ENCODE results near the gene GPR183. TPM values are rescaled to one million over a fixed set of nuclear protein-coding genes. Genes with fewer than 3 reads are reported as not detected.

The GPR183 gene
- total and polyA plus RNA-seq, 10 of the 15 experiments (the other 5 are each of a cell fraction or from before 2014, with no cell fraction given), result 134 to 669 (median 225) TPM

DNA sequence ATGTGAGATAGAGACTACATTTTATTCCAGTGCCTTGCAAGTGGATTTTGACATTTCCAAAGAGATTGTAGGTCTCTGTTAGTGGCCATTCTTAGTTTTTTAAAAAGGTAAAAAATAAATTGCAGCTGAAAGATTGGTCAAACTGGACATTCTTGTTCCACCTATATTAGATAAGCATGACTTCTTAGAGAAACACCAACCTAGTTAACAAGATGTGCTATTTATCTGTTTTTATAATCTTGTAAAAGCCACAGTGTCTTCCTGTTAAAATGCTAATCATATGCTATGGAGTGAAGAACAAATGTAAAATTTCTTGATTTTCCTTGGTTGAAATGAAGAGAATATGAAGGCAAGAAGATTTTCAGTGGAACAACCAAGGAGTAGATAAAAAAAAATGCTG is 33.4 kb upstream of the GPR183 start (continued):
- TF ChIP-seq MEF2B (IDR thresholded peaks at IDR 0.05; ENCODE audit: partially characterized antibody, poor library complexity, severe bottlenecking), result no peak

DNA sequence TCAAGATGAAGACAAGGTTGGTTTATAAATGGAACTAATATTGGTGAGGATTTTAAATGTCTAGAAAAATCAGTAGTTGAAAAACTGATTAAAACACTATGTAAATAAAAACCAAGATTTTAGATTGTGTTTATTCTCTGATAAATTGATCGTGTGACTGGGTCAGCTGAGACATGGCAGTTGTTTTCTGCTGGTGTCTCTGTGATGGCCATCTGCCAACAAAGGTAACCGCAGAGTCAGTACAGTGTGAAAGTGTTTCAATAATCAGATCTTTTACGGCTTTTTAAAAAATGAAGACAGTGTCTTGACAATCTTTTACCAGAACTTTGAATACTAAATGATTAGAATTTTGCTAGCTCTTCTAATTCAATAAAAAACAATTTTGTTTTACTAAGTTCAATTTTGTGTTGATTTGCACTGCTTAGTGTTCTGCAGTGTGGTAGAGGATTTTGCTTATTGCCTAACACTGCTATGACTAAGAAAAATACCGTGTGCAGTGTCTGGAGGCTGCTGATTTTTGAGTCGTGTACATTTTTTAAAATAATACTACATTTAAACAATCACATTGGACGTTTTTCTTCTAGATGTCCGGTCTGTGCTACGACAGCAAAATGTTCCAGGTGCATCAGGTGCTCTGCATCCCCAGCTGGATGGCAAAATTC is 32.7 kb upstream of the GPR183 start:
- Histone ChIP-seq H3K36me3 (ENCODE audit: control insufficient read depth in 2 of 2, insufficient read depth in 2 of 2, low read length in 1 of 2) (peaks cover 0 to 2% of the 10 kb centered on the region in 2 experiments; a peak in 3 of 4 replicates), H3K27me3 (replicated peaks in 1 of 2; ENCODE audit: control insufficient read depth in 2 of 2, insufficient read depth in 2 of 2, low read length in 1 of 2) (no peaks in the 10 kb centered on the region), H3K4me1 (ENCODE audit: control insufficient read depth, insufficient read depth, low read length) (0 out of 2 replicates have a peak, but pooled peaks cover 5% of the 10 kb centered on the region), H4K20me1 (ENCODE audit: control insufficient read depth, insufficient read depth) (no peaks in the 10 kb centered on the region), H3K27ac (ENCODE audit: control insufficient read depth, insufficient read depth) (no peak overlapping the region), H3K79me2 (ENCODE audit: control insufficient read depth, insufficient read depth, low read length) (no peaks in the 10 kb centered on the region), H3K4me3 (no peak overlapping the region), H2AFZ (ENCODE audit: control insufficient read depth, low read depth, low read length) (no peak overlapping the region), H3K9ac (ENCODE audit: control insufficient read depth, insufficient read depth, low read length) (no peak overlapping the region), H3K4me2 (ENCODE audit: control insufficient read depth, insufficient read depth) (no peak overlapping the region), H3K9me3 (replicated peaks; ENCODE audit: control insufficient read depth, insufficient read depth, low read length) (no peaks in the 10 kb centered on the region)
- RAD21 ChIA-PET (ENCODE audit: unreplicated experiment), result no interaction called here
- ATAC-seq, result no peak
- WGBS (ENCODE audit: insufficient coverage, insufficient replicate concordance, low lambda C conversion rate, missing lambda C conversion rate), result 84% methylated on average over 8 of the region's 8 CpGs
- in situ Hi-C loops (cut with MboI) (no loop called here), intact Hi-C loops (cut with micrococcal nuclease; ENCODE audit: unreplicated experiment) (no loop called here)
- no TSS peak for BruUV-seq (replicated peaks)
- CTCF ChIA-PET, result interaction anchor here (0.9 to 1.6 kb wide), 2 partner anchors 17 to 70 kb away, joined by 3 to 6 read pairs; no protein-coding TSS in a partner anchor
- SMC1A ChIA-PET (ENCODE audit: uncharacterized antibody, unreplicated experiment), result interaction anchor here (0.9 to 1.8 kb wide), 6 partner anchors 13 to 97 kb away, joined by 3 to 5 read pairs (median 4); no protein-coding TSS in a partner anchor
- FAIRE-seq, result no peak
- no peak for DNase-seq (ENCODE audit: low read depth, low spot score)
- POLR2A ChIA-PET, result interaction anchor here (1.3 kb wide), 1 partner anchor 12 kb away, joined by 3 read pairs; no protein-coding TSS in a partner anchor
- TF ChIP-seq NR2C1 (IDR thresholded peaks at IDR 0.05) (no peak), GATAD2B (conservative IDR thresholded peaks at IDR 0.05; ENCODE audit: low read depth) (no peak), CREM (IDR thresholded peaks at IDR 0.05; ENCODE audit: low read depth) (no peak), ZNF592 (IDR thresholded peaks at IDR 0.05) (no peak), ZNF384 (IDR thresholded peaks at IDR 0.05; ENCODE audit: borderline replicate concordance, low read depth, low read length) (no peak), NR2F1 (conservative IDR thresholded peaks at IDR 0.05) (no peak), ZBTB11 (CRISPR knock-in tag; IDR thresholded peaks at IDR 0.05) (no peak), CBX3 (IDR thresholded peaks at IDR 0.05; ENCODE audit: borderline replicate concordance, low read depth) (no peak), SP1 (IDR thresholded peaks at IDR 0.05; ENCODE audit: low read depth, low read length) (no peak), KLF5 (IDR thresholded peaks at IDR 0.05; ENCODE audit: partially characterized antibody) (no peak), ATF7 (IDR thresholded peaks at IDR 0.05; ENCODE audit: low read depth) (no peak)

Measured in GM12878 (cell line).